AG04450 (cell line): ENCODE measurements around the gene ZNF747. TPM values are rescaled to one million over a fixed set of nuclear protein-coding genes. Genes with fewer than 3 reads are reported as not detected.
A peak's percentile ranks its signal among the peaks of the same experiment; 100 is the strongest.

ENCODE experiments used
- CTCF ChIA-PET: fragments of 300-600, 350-600 bp; formaldehyde crosslinking; extraction: SDS; loops from one replicate; lab custom pipeline; 2022; ENCODE audit warnings: antibody characterized with exemption, inconsistent platforms; lab: Charles Lee
- POLR2A ChIA-PET: fragments of 350-600 bp; formaldehyde crosslinking; extraction: SDS; loops from one replicate; lab custom pipeline; 2021; ENCODE audit warnings: antibody characterized with exemption, inconsistent platforms; lab: Yijun Ruan, JAX
- DNase-seq: peaks from one replicate; pipeline ENCODE4 v3.0.0-alpha.2; 2011; ENCODE audit warnings: low read depth, low spot score
- H3K27ac ChIP-seq: one replicate; pipeline ENCODE4 v1.5.1; 2012; ENCODE audit warnings: low read depth, low read length, control low read depth
- H3K27me3 ChIP-seq: one replicate; pipeline ENCODE4 v1.6.0; 2012; ENCODE audit warnings: low read length; ENCODE audit not compliant: control insufficient read depth, insufficient read depth
- H3K4me3 ChIP-seq: 2 replicates; pipeline ENCODE4 v1.5.1; 2011; ENCODE audit warnings: mild to moderate bottlenecking, low read depth, low read length, control low read depth
- H3K9me3 ChIP-seq: 2 replicates; pipeline ENCODE4 v1.5.1; 2012; ENCODE audit warnings: low read length; ENCODE audit not compliant: control insufficient read depth, insufficient read depth
- polyA plus RNA-seq: library from polyadenylated mRNA; depleted of rRNA; stranded (reverse); fragments of >200 nt; gene quantifications from 2 replicates; pipeline ENCODE4 v1.2.3, GENCODE V29; 2011
- TF ChIP-seq, protein P1 (sequence below): IDR thresholded peaks from 2 replicates; pipeline ENCODE4 v1.5.1; 2011; ENCODE audit warnings: low read depth, low read length, control low read depth, inconsistent platforms

Gene ZNF747
- polyA plus RNA-seq, 1 experiment: 5.0 TPM

DNA sequence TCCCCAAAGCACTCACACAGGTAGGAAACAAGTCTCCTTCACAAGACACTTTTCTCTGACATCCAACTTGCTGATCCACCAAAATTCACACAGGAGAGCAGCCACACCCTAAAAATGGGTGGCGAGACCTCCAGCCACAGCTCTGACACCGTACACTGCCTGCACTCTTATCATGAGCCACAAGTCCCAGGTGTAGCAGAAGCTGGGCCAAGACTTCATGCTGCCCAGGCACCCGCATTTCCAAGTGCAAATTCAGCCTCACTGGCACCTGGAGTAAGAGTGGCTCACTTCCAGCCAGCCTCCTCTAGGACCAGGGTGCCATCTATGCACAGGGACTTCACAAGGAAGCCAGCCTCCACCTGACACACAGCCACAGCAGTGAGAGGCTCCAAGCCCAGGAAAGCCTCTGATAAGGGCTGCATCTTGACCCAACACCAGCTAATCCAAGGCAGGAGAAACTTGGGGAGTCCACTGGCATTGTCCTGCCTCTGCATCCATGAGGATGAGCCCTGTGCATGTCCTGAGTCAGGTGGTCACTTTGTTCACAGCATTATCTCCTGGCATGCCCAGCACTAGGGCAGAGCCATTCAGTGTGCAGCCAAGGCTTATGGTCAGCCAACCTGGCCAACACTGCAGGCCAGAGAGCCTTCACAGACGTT lies 5.7 kb downstream of the ZNF747 start:
- no peaks in the 10 kb centered on the region; the same call in 1 of the 2 replicates for H3K9me3 ChIP-seq
- DNase-seq: no peak
- ChIA-PET POLR2A (interaction anchor here (0.6 kb wide), 1 partner anchor 71 kb away, joined by 3 read pairs; no protein-coding TSS in a partner anchor), CTCF (interaction anchor here (0.6 to 1.8 kb wide), 2 partner anchors 70 to 79 kb away, joined by 4 to 6 read pairs; no protein-coding TSS in a partner anchor)
- H3K4me3 ChIP-seq: no peak overlapping the region
- TF ChIP-seq, protein P1, sequence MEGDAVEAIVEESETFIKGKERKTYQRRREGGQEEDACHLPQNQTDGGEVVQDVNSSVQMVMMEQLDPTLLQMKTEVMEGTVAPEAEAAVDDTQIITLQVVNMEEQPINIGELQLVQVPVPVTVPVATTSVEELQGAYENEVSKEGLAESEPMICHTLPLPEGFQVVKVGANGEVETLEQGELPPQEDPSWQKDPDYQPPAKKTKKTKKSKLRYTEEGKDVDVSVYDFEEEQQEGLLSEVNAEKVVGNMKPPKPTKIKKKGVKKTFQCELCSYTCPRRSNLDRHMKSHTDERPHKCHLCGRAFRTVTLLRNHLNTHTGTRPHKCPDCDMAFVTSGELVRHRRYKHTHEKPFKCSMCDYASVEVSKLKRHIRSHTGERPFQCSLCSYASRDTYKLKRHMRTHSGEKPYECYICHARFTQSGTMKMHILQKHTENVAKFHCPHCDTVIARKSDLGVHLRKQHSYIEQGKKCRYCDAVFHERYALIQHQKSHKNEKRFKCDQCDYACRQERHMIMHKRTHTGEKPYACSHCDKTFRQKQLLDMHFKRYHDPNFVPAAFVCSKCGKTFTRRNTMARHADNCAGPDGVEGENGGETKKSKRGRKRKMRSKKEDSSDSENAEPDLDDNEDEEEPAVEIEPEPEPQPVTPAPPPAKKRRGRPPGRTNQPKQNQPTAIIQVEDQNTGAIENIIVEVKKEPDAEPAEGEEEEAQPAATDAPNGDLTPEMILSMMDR: no peak
- H3K27me3 ChIP-seq: no peaks in the 10 kb centered on the region
- no peak overlapping the region for H3K27ac ChIP-seq

DNA sequence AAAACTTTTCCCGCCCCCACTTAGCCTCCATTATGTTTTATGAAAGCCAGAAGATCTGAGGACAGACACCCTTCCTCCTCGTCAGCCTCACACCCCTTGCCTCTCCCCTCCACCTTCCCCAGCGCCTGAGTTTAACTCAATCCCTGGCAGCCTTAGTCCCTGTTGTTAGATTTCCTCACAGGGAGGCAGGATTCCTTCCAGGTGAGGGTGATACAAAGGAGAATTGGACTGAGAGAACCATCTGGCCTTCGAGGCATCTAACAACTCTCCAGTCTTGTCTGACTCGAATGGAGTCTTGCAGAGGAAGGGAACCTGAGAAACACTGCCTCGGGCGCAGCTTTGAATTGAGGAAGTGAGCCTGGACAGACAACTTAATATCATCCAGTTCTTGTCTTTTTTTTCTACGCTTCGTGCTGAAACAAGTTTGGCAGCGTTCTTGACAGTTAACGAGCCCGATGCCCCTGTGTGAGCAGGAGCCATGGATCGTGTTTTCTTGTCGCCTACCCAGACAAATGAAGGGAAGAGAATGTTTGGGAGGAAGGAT lies 7.0 kb downstream of the ZNF747 start:
- H3K27me3 ChIP-seq: no peaks in the 10 kb centered on the region
- no peaks in the 10 kb centered on the region; the same call in 1 of the 2 replicates for H3K9me3 ChIP-seq
- POLR2A ChIA-PET: interaction anchor here (0.6 to 1.8 kb wide), 7 partner anchors 8 to 131 kb away, joined by 3 to 6 read pairs (median 5); partner anchors contain the start of genes DCTPP1, FBRS, ZNF688 and ZNF764
- H3K27ac ChIP-seq: no peak overlapping the region
- peak overlapping the region; percentile 48 for H3K4me3 ChIP-seq
- no peak for DNase-seq
- CTCF ChIA-PET: interaction anchor here (1.8 kb wide), 1 partner anchor 71 kb away, joined by 4 read pairs; no protein-coding TSS in a partner anchor
- TF ChIP-seq, protein P1: no peak

DNA sequence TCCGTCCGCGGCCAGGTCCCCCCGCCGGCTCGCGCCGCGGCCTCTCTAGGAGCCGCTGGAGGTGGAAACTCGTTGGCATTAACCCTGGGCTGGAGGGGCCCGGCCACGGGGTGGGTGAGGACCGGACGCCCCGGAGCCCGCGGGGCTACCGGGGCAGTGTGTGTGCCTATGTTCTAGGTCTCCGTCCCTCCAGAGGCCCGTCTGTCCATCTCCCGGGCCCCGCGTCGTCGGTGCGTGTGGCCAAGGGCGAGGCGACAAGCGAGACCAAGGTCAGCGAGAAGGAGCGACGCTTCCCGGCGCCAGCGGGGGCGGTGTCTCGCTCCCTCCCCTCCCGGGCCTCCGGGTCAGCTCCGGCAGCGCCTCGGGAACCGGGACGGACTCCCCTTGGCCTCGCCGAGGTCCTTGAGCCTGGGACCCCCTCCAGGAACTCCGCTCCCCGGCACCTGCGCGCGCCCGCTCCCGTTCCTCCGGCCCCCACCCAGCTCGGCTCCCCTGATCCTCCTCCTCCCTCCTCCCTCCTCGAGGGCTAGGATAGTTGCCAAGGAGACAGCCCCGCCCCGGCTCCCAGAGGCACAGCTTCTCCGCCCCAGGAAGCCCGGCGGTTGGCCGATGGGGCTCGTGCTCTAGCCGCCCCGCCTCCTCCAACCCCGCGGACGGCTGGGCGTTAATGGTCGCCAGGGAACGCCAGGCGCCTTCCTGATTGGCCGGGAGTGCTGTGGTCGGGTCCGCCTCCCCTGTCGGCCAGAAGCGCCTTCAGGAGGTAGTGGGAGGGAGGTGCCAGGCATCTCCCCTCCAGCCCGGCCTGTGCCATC lies 7.6 kb downstream of the ZNF747 start:
- POLR2A ChIA-PET: interaction anchor here (0.6 to 1.8 kb wide), 7 partner anchors 9 to 131 kb away, joined by 3 to 6 read pairs (median 5); partner anchors contain the start of genes DCTPP1, FBRS, ZNF688 and ZNF764

GRCh38 chr16:30526137-30526822 lies 8.4 kb downstream of the ZNF747 start, which contains the start of gene ZNF768:
TSS of gene ZNF768 (minus strand) at chr16:30526566. CDS start at chr16:30526413, 153 bp downstream.
- ChIA-PET CTCF (interaction anchor here (0.6 kb wide), 1 partner anchor 416 kb away, joined by 3 read pairs; no protein-coding TSS in a partner anchor), POLR2A (interaction anchor here (1.1 to 1.8 kb wide), 3 partner anchors 9 to 96 kb away, joined by 3 to 5 read pairs (median 5); partner anchors contain the start of genes DCTPP1 and ZNF764)
- DNase-seq: no peak
- H3K9me3 ChIP-seq: no peaks in the 10 kb centered on the region; the same call in 1 of the 2 replicates
- peak within 1 kb of the TSS; percentile 65 for H3K27ac ChIP-seq
- no peaks in the 10 kb centered on the region for H3K27me3 ChIP-seq
- TF ChIP-seq, protein P1: no peak
- peak within 1 kb of the TSS; percentile 81 for H3K4me3 ChIP-seq

More for the DNA sequence above, 7.6 kb downstream of the ZNF747 start:
- Histone ChIP-seq H3K27ac (peak overlapping the region; percentile 65), H3K9me3 (no peaks in the 10 kb centered on the region; the same call in 1 of the 2 replicates), H3K27me3 (no peaks in the 10 kb centered on the region), H3K4me3 (peak overlapping the region; percentile 81)
- TF ChIP-seq, protein P1: peak; percentile 19; the same call in 1 of the 2 replicates
- CTCF ChIA-PET: interaction anchor here (0.6 kb wide), 1 partner anchor 415 kb away, joined by 3 read pairs; no protein-coding TSS in a partner anchor
- peak; percentile 91 for DNase-seq
